ENCODE data around the gene POLL. TPM values are rescaled to one million over a fixed set of nuclear protein-coding genes. Genes with fewer than 3 reads are reported as not detected.
"Not testable (repeated sequence)": the region's sequence is repeated elsewhere in the genome, so short reads cannot be mapped to it uniquely, and the experiment has no call there.

Gene POLL
- 37.1 TPM for total RNA-seq

DNA sequence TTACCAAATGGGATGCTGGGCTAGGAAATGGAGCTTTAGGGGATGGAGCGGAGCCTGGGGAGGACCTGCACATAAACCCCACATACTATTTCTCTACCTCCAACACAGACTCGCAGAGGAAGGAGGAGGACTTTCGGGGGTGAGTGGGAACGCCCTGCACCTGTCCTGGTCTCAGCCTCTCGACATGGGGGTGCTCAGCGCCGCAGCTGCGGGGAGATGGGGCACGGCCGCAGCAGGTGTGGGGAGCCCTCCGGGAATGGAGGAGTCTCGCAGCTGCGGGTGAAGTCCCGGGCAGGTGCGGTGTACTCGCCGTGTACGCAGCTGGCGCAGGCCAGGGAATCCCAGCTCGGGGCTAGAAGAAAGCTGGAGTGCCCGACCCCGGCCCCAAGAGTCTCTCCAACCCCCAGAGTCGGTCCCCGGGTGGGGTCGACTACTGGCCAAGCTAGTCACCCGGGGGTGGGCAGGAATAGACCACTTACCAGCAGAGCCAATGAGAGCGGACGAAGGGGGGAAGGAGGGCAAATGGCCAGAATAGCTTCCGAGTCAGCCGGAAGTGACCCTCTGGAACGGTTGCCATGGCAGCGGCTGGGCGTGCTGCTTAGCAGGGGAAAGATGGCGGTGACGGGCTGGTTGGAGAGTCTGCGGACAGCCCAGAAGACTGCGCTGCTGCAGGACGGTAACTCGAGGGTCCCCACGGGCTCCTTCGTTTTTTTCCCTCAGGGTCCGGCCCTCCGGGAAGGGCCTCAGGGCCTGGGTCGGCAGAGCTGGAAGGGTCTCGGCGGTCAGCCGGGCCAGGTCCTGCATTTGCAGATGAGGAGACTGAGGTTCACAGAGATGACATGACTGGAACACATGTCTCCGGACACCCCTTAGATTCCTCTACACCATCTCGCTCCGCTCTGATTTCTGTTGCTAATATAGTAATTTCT, at the start of gene POLL, which contains the start of gene DPCD:
Gene POLL (minus strand): TSS at position 533 of the 929 bp plus-strand sequence. CDS start 897 bp downstream, outside the sequence.
Gene DPCD (plus strand): TSS at position 597 of the 929 bp plus-strand sequence. CDS start 16 bp downstream, at position 613.
- DNase-seq (ENCODE audit: low spot score) (peak; percentile 100), ATAC-seq (peak; percentile 99)
- intact Hi-C loops (cut with DNase I), result no loop called here

DNA sequence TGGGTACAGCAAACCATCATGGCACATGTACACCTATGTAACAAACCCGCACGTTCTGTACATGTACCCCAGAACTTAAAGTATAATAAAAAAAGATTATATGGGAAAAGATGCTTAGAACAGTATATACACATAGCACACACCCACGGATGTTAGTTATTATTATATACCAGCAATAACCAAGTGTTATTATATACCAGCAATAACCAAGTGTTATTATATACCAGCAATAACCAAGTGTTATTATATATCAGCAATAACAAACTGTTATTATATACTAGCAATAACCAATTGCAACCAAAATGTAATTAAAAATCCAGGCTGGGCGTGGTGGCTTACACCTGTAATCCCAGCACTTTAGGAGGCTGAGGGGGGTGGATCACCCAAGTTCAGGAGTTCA, 45.5 kb upstream of the POLL start:
- DNase-seq (ENCODE audit: low spot score); ATAC-seq; intact Hi-C loops (cut with DNase I): not testable (repeated sequence)

DNA sequence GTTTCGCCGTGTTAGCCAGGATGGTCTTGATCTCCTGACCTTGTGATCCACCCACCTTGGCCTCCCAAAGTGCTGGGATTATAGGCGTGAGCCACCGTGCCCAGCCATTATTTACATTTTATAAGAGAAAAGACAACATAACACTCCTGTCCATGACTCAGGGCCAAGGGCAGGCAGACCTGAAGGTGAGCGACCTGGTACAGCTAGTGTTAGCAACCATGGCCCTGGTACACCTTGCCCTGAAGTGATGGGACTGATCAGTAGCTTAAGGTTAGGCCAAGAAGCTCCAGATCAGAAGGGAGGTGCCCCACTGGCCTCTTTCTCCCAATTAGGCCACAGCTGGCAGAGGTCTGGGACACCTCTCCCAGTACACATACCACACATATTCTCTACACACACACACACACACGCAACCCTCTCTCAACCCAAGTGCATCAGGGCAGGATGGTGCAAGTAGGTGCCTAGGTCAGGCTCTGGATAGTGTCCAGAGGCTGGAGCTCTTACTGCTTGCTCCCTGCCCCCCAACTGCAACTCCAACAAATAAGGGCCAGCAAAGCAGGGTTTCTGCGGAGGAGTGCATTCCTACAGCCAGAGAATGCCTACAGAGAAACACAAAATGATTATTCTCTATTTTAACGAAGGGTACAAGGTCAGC, 43.9 kb upstream of the POLL start:
- ATAC-seq (no peak), DNase-seq (ENCODE audit: low spot score) (no peak)
- intact Hi-C loops (cut with DNase I), result no loop called here

DNA sequence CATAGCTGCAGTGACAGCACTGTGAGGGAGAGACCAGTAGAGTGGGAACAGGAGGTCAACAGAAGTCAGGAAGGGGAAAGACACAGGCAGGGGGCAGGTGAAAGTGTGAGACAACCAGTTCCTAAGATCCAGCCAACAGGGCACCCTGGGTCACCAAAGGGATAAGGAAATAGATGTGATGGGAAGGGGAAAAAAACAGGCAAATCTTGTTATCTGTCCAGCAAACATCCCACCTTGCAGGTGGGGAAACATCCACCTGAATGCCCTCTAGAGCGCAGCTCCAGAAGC, 42.5 kb upstream of the POLL start:
- DNase-seq (ENCODE audit: low spot score), result no peak
- no peak for ATAC-seq
- intact Hi-C loops (cut with DNase I), result no loop called here

DNA sequence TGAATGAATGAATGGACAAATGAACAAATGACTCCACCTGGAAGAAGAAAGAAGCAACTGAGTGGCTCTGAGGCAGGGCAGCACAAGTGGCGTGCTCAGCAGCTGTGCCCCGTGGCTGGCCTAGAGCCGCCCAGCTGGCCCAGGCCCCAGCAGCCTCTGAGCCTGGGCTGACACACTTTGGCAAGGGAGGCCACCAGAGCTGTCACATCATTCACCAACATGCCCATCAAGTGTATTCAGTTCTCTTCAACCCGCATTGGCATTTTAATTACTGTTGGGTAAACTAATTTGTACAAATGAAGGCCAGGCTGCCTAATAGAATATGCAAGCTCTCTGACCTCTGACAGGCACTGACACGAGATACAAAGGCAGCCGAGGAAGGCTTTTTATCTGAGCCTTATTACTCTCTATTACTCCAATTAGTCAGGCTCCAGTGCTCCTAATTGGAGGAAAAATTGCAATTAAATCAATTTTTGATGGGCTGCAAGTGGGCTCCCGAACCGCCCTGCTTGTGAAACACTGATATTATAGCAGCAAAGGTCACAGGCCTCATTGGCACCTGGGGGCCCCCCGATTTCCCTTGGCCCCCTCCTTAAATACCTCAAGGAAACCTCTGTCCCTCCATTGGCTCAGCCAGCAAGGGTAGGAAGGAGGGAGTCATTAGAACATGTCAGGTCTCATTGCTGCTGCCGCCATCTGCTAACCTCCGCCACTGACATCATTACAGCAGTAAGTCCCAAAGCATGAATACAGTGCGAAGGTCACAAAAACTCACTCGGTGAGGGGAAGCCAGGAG, 42.0 kb upstream of the POLL start:
- ATAC-seq (peak; percentile 67), DNase-seq (ENCODE audit: low spot score) (no peak)
- intact Hi-C loops (cut with DNase I), result no loop called here

DNA sequence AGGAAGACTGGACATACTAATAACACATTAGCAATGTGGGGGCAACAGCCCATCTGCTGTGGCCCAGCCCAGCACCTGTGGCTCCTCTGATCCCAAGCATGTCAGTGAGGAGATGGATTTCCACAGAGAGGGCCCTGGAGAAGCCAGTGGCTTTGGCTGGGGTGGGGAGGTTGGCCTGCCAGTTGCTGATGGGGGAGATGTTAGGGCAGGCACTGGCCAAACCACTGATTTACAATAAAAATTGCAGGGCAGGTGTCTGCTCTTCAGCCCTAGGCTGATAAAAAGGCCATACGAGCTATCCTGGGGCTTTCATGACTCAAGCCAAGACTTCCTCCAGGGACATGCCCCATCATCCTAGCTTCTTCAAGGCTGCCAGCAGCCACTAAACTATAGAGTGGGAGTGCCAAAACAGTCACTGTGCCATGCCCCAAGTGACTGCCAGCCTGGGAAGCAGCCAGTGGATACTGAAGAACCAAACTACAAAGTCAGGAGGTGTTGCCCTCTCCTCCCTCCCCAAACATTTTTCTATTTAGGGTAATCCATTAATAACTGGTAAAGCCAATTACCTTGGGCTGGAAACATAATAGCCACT, 37.9 kb upstream of the POLL start:
- DNase-seq (ENCODE audit: low spot score), result no peak
- no peak for ATAC-seq
- intact Hi-C loops (cut with DNase I), result no loop called here

DNA sequence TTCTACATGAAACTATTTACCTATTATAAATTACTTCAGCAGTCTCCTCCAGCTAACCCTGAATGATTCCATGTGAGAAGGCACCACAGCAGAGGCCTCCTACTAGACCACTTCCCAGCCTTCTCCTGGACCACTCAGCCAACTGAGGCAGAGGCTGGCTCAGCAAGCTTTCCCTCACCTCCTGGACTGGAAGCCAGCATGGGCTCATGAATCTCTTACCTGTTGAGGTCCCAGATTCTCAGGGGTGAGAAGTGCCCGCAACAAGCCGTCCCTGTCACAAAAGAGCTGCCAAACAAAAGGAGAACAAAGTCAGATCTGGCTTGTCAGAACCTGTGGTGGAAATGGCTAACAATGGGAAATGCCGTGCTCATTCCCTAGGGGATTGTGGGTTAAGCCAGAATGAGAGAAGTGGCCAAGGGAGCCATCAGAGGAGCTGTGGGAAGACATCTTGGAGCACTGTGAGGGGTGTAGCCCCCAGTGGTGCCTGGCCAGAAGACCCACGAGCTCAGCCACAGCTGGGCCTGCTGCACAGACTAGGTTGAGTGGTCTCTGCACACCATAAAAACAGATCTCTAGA, 36.6 kb upstream of the POLL start:
- DNase-seq (ENCODE audit: low spot score), result no peak
- ATAC-seq, result no peak
- intact Hi-C loops (cut with DNase I), result no loop called here

DNA sequence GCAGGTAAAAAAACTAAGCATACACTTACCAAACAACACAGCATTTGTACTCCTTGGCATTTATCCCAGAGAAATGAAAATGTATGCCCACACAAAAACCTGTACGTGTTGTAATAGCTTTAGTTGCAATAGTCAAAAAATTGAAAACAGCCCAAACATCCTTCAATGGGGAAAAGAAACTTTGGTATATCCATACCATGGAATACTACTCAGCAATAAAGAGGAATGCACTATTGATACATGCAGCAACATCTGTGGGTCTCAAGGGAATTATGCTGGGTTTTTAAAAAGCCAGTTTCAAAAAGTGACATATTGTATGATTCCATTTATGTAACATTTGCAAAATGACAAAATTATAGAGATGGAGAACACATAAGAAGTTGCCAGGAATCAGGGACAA, 35.5 kb upstream of the POLL start:
- intact Hi-C loops (cut with DNase I), result no loop called here
- ATAC-seq (no peak), DNase-seq (ENCODE audit: low spot score) (no peak)

DNA sequence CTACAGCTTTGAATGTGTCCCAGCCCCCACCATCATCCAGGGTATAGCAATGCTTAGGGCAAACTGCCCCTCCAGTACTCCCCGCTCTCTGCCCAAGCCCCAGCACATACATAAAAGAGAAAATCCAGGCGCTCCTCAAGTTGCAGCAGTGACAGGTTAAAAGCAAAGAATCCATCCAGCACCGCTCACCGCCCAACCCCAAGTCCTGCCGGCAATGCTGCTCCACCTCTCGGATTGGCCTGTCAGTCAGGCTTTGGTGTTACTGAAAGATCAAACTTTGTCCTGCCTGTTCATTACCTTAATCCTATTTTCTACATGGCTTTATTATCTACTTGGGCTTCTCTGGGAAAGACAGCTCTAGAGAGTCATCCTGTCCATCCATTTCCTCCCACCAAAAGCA, 31.9 kb upstream of the POLL start:
- no peak for ATAC-seq
- intact Hi-C loops (cut with DNase I), result no loop called here
- no peak for DNase-seq (ENCODE audit: low spot score)

DNA sequence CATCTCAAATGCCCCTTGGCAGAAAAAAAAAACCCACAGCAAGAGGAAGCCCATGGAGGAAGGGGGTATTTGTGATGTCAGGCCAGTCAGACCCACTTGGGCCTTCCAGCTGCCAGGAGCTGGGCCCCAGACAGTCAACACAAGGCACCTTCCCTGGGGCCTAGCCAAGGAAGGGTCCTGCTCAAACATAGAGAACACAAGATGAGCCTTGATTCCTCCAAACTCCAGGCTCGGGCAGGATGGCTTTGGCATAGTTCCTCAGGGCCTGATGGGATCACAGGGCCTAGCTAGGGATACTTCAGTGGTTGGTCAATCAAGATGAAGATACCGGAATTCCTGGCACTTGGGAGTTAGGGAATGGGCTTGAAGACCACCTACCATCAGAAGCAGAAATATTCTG, 30.8 kb upstream of the POLL start:
- intact Hi-C loops (cut with DNase I), result no loop called here
- ATAC-seq, result no peak
- DNase-seq (ENCODE audit: low spot score), result no peak

DNA sequence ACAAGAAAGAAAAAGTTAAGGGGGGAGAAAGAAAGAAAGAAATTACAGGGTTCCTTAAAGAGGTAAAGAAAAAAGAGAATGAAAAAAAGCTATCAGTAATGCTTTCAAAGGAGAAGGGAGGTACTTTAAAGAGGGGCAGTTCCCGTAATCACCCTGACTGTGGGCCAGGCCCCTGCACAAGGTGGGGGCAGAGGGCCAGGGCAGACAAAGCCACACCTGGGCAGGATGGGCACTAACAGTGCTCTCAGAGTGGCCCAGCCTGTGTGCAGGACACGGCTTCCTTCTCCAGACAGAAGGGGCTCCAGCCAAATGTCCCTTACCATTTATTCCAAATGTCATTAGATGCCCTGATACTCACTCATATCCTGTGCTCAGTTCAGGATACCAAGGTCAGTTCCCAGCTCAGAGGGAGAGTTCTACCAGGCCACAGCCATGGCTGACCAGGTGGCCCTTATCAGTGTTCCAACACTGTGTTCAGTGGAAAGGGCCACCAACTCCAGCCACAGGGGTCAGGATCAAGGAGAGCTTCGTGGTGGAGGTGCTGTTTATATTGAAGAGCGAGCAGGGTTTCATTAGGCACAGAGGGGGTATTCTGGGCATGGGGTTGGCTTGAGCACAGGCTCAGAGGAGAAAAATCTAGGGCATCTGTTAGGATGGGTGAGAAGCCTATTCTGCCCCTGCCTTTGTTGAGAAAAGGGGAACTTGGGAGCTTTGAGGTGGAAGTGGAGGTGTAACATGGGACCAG, 29.9 kb upstream of the POLL start:
- DNase-seq (ENCODE audit: low spot score) (no peak), ATAC-seq (no peak)
- intact Hi-C loops (cut with DNase I), result no loop called here

DNA sequence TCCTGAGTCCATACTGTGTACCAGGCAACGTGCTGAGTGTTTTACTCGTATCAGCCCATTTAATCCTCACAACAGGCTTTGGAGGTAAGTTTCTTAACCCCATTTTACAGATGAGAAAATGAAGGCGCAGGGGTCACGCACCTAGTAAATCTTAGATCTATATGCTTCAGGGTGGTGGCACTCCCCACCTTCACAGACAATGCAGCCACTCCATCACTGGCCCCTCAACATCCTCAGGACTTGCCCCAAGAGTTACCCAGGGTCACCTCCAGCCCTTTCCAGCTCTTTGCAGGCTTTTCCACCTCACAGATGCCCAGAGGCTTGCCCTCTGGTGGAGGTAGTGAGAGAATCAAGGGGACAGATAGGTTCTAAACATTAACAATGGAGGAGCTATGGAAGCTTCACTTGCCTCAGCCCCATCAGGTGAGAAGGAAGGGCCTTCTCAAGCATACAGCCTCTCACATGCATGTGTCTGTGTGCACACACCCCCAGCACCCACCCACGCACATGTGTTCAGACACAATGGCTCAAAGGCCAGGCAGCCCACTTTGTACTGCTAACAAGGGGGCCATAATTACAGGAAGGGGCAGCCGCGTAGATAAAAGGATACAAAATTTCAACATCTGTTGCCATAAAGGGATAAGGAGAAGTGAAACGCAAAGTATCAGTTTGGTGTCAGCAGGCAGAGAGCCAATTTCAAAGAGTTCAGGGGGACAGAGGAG, 29.2 kb upstream of the POLL start:
- intact Hi-C loops (cut with DNase I), result no loop called here
- no peak for ATAC-seq

DNA sequence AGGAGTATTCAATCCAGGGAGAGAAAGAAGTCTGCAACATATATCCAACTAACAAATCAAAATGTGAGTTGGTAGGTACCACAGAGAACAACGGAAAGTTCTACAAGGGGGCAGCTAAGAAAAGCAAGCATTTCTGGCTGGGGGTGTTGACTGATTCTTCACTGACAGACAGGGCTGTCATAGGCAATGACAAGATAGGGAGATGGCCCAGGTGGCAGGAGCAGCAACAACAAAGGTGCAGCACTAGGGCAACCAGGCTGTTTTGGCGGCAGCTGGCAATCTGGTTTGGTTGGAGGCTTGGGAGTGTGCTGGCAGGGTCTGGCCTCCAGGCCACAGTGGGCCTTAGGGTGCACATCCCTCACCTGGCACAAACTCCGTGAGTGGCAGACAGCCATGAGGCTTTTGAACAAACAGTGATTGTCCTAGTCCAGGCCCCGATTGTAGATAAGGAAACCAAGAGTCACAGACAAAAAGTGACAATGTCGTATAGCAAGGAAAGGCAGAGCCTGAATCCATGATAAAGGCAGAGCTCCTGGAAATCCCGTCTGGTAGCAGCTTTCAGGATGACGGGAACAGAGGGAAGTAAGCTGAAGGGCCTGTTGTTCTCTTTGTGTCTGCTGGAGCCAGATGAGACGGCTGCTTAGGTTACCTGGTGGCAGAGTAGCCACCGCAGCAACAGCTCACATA, 28.5 kb upstream of the POLL start:
- DNase-seq (ENCODE audit: low spot score) (no peak), ATAC-seq (no peak)
- intact Hi-C loops (cut with DNase I), result no loop called here

More for the DNA sequence above, 29.2 kb upstream of the POLL start:
- DNase-seq (ENCODE audit: low spot score), result no peak

DNA sequence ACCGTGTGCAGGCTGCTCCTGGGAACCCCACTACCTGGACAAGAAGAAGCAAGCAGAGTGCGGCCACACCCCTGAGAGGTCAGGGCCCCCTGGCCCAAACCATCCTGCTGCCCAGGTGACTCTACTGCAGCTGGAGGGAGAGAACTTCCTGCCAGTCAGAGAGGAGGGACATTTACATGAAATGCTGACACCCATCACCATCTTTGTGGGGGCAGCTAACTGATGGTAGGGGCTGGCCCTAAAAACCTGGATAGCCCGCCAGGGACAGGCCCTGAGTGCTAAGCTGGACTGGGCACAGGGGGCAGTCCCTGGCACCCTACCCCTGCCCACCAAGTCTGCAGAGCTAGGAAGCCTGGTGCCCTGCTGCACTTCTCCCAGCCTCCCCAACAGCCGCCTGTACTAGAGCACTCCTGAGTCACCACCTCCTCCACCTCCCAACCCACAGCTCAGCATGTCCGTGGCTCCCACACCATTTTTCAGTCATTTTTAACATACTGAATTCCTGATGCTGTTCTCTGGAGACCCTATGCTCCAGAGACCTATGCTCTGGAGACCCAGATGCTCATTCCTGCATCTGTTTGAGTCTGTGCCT, 27.6 kb upstream of the POLL start:
- ATAC-seq (no peak), DNase-seq (ENCODE audit: low spot score) (no peak)
- intact Hi-C loops (cut with DNase I), result no loop called here

DNA sequence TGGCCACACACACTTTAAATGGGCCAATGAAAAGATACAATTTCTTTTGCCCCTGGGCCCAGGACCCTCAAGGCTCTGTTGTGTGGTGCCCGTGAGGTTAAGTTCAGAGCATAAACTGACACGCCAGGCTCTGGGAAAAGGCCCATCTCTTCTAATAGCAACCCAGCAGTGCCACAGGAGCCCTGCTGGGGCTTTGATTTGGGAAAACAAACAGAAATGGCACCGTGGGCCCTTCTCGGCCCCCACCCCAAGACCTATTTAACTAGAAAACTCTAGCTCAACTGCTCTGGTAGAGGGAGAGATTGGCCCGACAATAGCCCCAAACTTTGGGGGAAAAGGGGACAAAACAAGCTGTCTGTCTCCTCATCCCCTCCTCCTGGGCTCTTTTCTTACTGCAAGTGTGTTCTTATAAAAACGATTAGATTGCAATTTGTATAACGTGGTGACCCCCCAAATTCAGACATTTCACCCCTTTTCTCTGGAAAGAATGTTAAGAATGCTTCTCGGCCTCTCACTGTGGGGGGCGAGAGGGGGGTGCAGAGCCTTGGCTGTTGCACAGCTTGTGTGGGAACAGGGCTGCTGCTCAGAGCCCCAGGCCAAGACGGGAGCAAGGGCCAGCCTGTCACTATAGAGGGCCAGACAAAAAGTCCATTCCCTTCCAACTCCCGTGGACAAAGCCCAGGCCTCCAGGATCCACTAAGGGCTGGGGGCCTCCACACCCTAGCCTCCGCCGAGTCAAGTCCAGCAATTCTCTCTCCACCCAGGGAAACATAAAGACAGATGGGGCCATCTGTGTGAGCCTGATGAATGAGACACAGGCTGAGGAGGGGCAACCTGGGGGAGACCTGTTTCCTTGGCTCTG, 26.8 kb upstream of the POLL start:
- intact Hi-C loops (cut with DNase I), result no loop called here
- no peak for ATAC-seq

DNA sequence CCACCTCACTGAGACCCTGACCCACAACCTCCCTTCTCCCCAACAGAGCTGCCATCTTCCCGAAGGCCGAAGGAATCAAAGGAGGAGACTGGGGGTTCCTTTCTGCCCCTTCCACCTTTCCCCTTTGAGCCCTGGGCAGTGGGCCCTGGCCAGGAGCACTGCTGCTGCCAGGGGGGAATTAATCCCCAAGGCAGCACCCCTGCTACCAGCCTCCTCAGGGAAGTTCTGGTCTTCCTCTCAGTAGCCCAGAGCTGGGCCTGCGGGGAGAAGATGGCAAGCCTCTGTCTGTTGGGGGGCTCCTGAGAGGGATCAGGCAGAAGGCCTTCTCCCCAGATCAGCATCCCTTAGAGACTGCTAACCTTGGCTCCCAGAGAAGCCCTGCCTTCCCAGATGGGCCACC, 25.6 kb upstream of the POLL start:
- intact Hi-C loops (cut with DNase I), result no loop called here
- ATAC-seq, result no peak
- DNase-seq (ENCODE audit: low spot score), result no peak

More for the DNA sequence above, 26.8 kb upstream of the POLL start:
- no peak for DNase-seq (ENCODE audit: low spot score)

All from sciatic nerve (tissue), 2 donors.